H9 (cell line): ENCODE measurements around the gene ATG7. TPM values are rescaled to one million over a fixed set of nuclear protein-coding genes. Genes with fewer than 3 reads are reported as not detected.

Source experiments
- DNase-seq: peaks from one replicate; pipeline ENCODE4 v3.0.0-alpha.2; 2017
- H2AFZ ChIP-seq: one replicate; pipeline ENCODE4 v1.6.1; 2013; ENCODE audit warnings: mild to moderate bottlenecking, low read length, control low read depth, moderate library complexity
- H2AK5ac ChIP-seq: 2 replicates; pipeline ENCODE4 v1.6.1; 2013; ENCODE audit warnings: low read length, control low read depth, mixed read lengths; ENCODE audit not compliant: insufficient read length
- H2BK120ac ChIP-seq: one replicate; pipeline ENCODE4 v1.6.1; 2013; ENCODE audit warnings: low read depth, mild to moderate bottlenecking, low read length, control low read depth, inconsistent platforms; ENCODE audit not compliant: poor library complexity, severe bottlenecking
- H2BK12ac ChIP-seq: 2 replicates; pipeline ENCODE4 v1.6.1; 2013; ENCODE audit warnings: low read length, control low read depth, mixed read lengths, low read depth; ENCODE audit not compliant: insufficient read length
- H2BK15ac ChIP-seq: 2 replicates; pipeline ENCODE4 v1.6.1; 2013; ENCODE audit warnings: low read depth, low read length, control low read depth
- H2BK20ac ChIP-seq: one replicate; pipeline ENCODE4 v1.6.1; 2013; ENCODE audit warnings: low read depth, mild to moderate bottlenecking, low read length, control low read depth, inconsistent platforms; ENCODE audit not compliant: poor library complexity, severe bottlenecking
- H2BK5ac ChIP-seq: 2 replicates; pipeline ENCODE4 v1.6.1; 2013; ENCODE audit warnings: low read length, control low read depth, mixed read lengths; ENCODE audit not compliant: insufficient read length
- H3K14ac ChIP-seq: 2 replicates; pipeline ENCODE4 v1.6.1; 2013; ENCODE audit warnings: low read length, control low read depth; ENCODE audit not compliant: insufficient read depth
- H3K18ac ChIP-seq: 2 replicates; pipeline ENCODE4 v1.6.1; 2013; ENCODE audit warnings: low read depth, mild to moderate bottlenecking, mixed read lengths, low read length, control low read depth; ENCODE audit not compliant: insufficient read length
- H3K23ac ChIP-seq: 2 replicates; pipeline ENCODE4 v1.6.1; 2013; ENCODE audit warnings: low read length, control low read depth, mixed read lengths, low read depth; ENCODE audit not compliant: insufficient read length
- H3K23me2 ChIP-seq: 2 replicates; pipeline ENCODE4 v1.6.1; 2013; ENCODE audit warnings: low read depth, mild to moderate bottlenecking, mixed read lengths, low read length, control low read depth; ENCODE audit not compliant: insufficient read length, poor library complexity, severe bottlenecking
- H3K27ac ChIP-seq: 2 replicates; pipeline ENCODE4 v1.5.1; 2013; ENCODE audit warnings: low read length, control low read depth, mixed read lengths, low read depth; ENCODE audit not compliant: insufficient read length
- H3K27me3 ChIP-seq: 2 replicates; pipeline ENCODE4 v1.6.1; 2013; ENCODE audit warnings: low read length, control low read depth, inconsistent platforms; ENCODE audit not compliant: insufficient read depth
- H3K4ac ChIP-seq: 2 replicates; pipeline ENCODE4 v1.6.1; 2013; ENCODE audit warnings: low read depth, mild to moderate bottlenecking, control low read depth, inconsistent platforms, low read length, moderate library complexity
- H3K4me1 ChIP-seq: 2 replicates; pipeline ENCODE4 v1.6.1; 2013; ENCODE audit warnings: low read length, control low read depth, inconsistent platforms; ENCODE audit not compliant: insufficient read depth
- H3K4me2 ChIP-seq: 2 replicates; pipeline ENCODE4 v1.6.1; 2013; ENCODE audit warnings: low read length, control low read depth, mixed read lengths; ENCODE audit not compliant: insufficient read length, insufficient read depth
- H3K56ac ChIP-seq: 2 replicates; pipeline ENCODE4 v1.6.1; 2013; ENCODE audit warnings: low read depth, mild to moderate bottlenecking, mixed read lengths, low read length, control low read depth; ENCODE audit not compliant: insufficient read length
- H3K79me1 ChIP-seq: 2 replicates; pipeline ENCODE4 v1.6.1; 2013; ENCODE audit warnings: low read depth, mild to moderate bottlenecking, moderate library complexity, low read length, control low read depth, inconsistent platforms; ENCODE audit not compliant: insufficient read depth, poor library complexity, severe bottlenecking
- H3K79me2 ChIP-seq: 2 replicates; pipeline ENCODE4 v1.6.1; 2013; ENCODE audit warnings: low read length, control low read depth, inconsistent platforms; ENCODE audit not compliant: insufficient read depth
- H3K9ac ChIP-seq: 2 replicates; pipeline ENCODE4 v1.6.1; 2013; ENCODE audit warnings: low read length, control low read depth, mixed read lengths; ENCODE audit not compliant: insufficient read length; ENCODE audit errors: extremely low read depth
- H3K9me3 ChIP-seq: one replicate; pipeline ENCODE4 v1.6.1; 2013; ENCODE audit warnings: low read depth, low read length, inconsistent platforms; ENCODE audit not compliant: control insufficient read depth
- H3T11ph ChIP-seq: one replicate; pipeline ENCODE4 v1.6.1; 2013; ENCODE audit warnings: mild to moderate bottlenecking, low read length, control low read depth, inconsistent platforms
- H4K20me1 ChIP-seq: one replicate; pipeline ENCODE4 v1.6.1; 2013; ENCODE audit not compliant: control insufficient read depth, insufficient read length, insufficient read depth
- H4K5ac ChIP-seq: 2 replicates; pipeline ENCODE4 v1.6.1; 2013; ENCODE audit warnings: low read depth, mild to moderate bottlenecking, mixed read lengths, low read length, control low read depth; ENCODE audit not compliant: insufficient read length
- H4K8ac ChIP-seq: replicated peaks from 2 replicates; pipeline ENCODE4 v1.6.1; 2013; ENCODE audit warnings: low read length, control low read depth, mixed read lengths, low read depth; ENCODE audit not compliant: insufficient read length
- H4K91ac ChIP-seq: 2 replicates; pipeline ENCODE4 v1.6.1; 2013; ENCODE audit warnings: low read depth, mild to moderate bottlenecking, moderate library complexity, mixed read lengths, low read length, control low read depth; ENCODE audit not compliant: insufficient read length
- H3K27ac Mint-ChIP-seq, 3 experiments: 2 replicates in 2 of 3; 3 replicates in 1 of 3; pipeline ENCODE4 v1.8.0; 2020 to 2021; ENCODE audit warnings: mixed read lengths in 3 of 3, mild to moderate bottlenecking in 1 of 3, moderate library complexity in 1 of 3
- H3K27me3 Mint-ChIP-seq: 2 replicates; pipeline ENCODE4 v1.8.0; 2021; ENCODE audit warnings: low read depth, mild to moderate bottlenecking, moderate library complexity, mixed read lengths
- H3K36me3 Mint-ChIP-seq, 3 experiments: 2 replicates in 2 of 3; 3 replicates in 1 of 3; pipeline ENCODE4 v1.8.0; 2020 to 2021; ENCODE audit warnings: low read depth in 3 of 3, mixed read lengths in 3 of 3; ENCODE audit not compliant: insufficient read depth in 1 of 3
- H3K4me1 Mint-ChIP-seq, 2 experiments: 2 replicates each; pipeline ENCODE4 v1.8.0; 2020; ENCODE audit warnings: mixed read lengths in 2 of 2
- H3K4me3 Mint-ChIP-seq, 2 experiments: 2 replicates in 1 of 2; 3 replicates in 1 of 2; pipeline ENCODE4 v1.8.0; 2020 to 2021; ENCODE audit warnings: mild to moderate bottlenecking in 2 of 2, mixed read lengths in 2 of 2, moderate library complexity in 1 of 2
- H3K9me3 Mint-ChIP-seq, 2 experiments: 2 replicates in 1 of 2; 3 replicates in 1 of 2; pipeline ENCODE4 v1.8.0; 2020; ENCODE audit warnings: mild to moderate bottlenecking in 2 of 2, mixed read lengths in 2 of 2, moderate library complexity in 1 of 2
- CTCF ChIP-seq: fragments of 200-600 bp; sonication (generic); conservative IDR thresholded peaks from 3 replicates; pipeline ENCODE4 v1.8.0; 2021; ENCODE audit warnings: antibody characterized with exemption, mild to moderate bottlenecking
- WGBS: extraction: QIAGEN DNeasy Blood & Tissue Kit; methylation state at CpG from one replicate; pipeline ENCODE4 v1.1.7; 2013; ENCODE audit warnings: missing lambda C conversion rate, low lambda C conversion rate, mixed read lengths; ENCODE audit not compliant: insufficient read length; ENCODE audit errors: extremely low coverage; 5-methylcytosine and 5-hydroxymethylcytosine counted together
- total RNA-seq: library from RNA; stranded (reverse); gene quantifications from 2 replicates; pipeline ENCODE4 v1.2.1, GENCODE V29; 2021

The ATG7 gene
- total RNA-seq, 1 experiment from 2014 or later = 17.9 TPM

- no peak overlapping the region for H2AK5ac ChIP-seq
- WGBS = no CpG with 5 or more reads among the region's 5 CpGs
- H3K27ac ChIP-seq = no peak overlapping the region
- H4K20me1 ChIP-seq = no peaks in the 10 kb centered on the region
- no peak overlapping the region for H3K14ac ChIP-seq
- H3K9me3 ChIP-seq = no peaks in the 10 kb centered on the region
- no peaks in the 10 kb centered on the region for H3K27me3 ChIP-seq
- no peak overlapping the region for H2AFZ ChIP-seq
- H2BK120ac ChIP-seq = no peak overlapping the region
- H3K4ac ChIP-seq = no peak overlapping the region
- H2BK20ac ChIP-seq = no peak overlapping the region
- H3K9ac ChIP-seq = no peak overlapping the region
- no peak overlapping the region for H3K18ac ChIP-seq
- no peaks in the 10 kb centered on the region for H3K23me2 ChIP-seq
- Mint-ChIP-seq H3K4me1 (0 out of 4 replicates have a peak, but pooled peaks cover 0 to 2% of the 10 kb centered on the region in 2 experiments), H3K36me3 (peaks cover 19 to 21% (median 20%) of the 10 kb centered on the region in 3 experiments), H3K4me3 (no peak overlapping the region), H3K9me3 (peaks cover 0 to 6% of the 10 kb centered on the region in 2 experiments; a peak in 2 of 5 replicates), H3K27me3 (no peaks in the 10 kb centered on the region), H3K27ac (peak overlapping the region in 1 of 3 experiments; percentile 80; a peak in 1 of 7 replicates)
- H3K4me1 ChIP-seq = no peaks in the 10 kb centered on the region
- no peak overlapping the region for H3K56ac ChIP-seq
- no peak for TF ChIP-seq CTCF
- H2BK5ac ChIP-seq = no peak overlapping the region
- H4K5ac ChIP-seq = no peak overlapping the region
- DNase-seq = no peak
- no peak overlapping the region for H3K23ac ChIP-seq
- H2BK12ac ChIP-seq = no peak overlapping the region
- no peak overlapping the region for H4K8ac ChIP-seq
- H2BK15ac ChIP-seq = no peak overlapping the region
- H3K4me2 ChIP-seq = no peak overlapping the region
- no peaks in the 10 kb centered on the region for H3K79me2 ChIP-seq
- no peak overlapping the region for H3T11ph ChIP-seq
- no peak overlapping the region for H4K91ac ChIP-seq
- H3K79me1 ChIP-seq = no peaks in the 10 kb centered on the region
Observed at GRCh38 chr3:11351451-11351850, 79.3 kb downstream of the ATG7 start.
